HG02938 (cell line): ENCODE results near the gene AGPAT3.

Source experiments
- ATAC-seq: cut with Tn5 transposase; IDR thresholded peaks from one replicate; pipeline ENCODE4 v1.9.1; 2021; ENCODE audit warnings: mild to moderate bottlenecking, moderate library complexity; ENCODE audit not compliant: unreplicated experiment

The AGPAT3 gene

DNA sequence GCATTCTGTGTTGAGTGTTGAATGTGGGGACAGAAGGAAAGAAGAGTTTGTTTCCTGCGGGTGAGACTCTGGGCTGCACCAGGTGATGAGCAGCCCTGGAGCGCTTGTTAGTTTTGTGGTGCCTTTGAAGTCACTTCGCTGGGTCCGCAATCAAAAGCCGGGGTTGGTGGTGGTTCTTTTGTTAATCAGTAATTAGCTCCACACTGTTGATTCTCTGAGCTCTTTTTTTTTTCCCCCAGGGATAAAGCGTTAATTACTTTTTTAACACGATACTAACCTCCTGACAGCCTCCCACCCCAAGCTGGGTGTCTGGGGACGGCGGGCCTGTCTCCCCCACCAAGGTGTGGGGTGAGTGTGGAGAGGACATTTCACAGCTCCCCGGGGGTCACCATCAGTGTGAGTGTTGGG, 56.6 kb downstream of the AGPAT3 start:
- ATAC-seq: no peak

DNA sequence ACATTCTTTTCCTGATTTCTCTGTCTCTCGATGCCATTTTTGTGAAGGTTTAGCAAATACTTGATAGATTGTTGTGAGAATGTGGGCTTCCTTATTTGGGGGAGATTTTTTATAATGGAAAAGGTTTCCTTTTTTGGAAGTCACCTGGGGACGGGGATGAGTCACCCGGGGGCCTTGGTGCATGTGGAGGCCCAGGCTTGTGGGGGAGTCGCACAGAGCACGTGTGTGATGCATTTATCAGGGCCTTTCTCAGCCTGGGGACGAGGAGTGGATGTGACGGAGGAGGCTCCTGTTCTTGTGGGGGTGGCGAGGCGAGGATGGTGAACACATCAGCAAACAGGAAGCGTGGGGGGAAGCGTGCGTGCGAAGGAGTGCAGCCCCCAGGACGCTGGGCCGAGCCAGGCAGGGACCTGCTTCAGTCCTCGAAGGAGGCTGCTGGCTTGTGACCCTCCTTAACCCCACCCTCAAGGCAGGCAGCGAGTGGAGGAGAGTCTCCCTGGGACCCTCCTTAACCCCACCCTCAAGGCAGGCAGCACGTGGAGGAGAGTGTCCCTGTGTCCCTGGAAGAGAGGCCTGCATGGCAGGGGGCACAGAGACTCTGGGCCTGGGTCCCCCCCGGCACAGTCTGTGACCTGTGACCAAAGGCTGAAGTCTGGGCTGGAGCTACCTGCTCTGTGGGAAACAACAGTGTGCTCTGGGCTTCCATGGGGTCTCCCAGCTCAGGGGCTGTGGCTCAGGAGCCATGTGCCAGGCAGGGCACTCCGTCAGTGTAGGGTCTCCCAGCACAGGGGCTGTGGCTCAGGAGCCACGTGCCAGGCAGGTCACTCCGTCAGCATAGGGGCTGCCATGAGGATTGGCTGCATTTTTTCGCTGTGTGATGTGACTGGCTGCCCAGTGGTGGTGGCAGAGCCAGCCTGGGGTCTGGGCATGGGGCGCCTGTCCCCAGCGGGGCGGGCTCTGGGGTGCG, 57.2 kb downstream of the AGPAT3 start:
- ATAC-seq: no peak

DNA sequence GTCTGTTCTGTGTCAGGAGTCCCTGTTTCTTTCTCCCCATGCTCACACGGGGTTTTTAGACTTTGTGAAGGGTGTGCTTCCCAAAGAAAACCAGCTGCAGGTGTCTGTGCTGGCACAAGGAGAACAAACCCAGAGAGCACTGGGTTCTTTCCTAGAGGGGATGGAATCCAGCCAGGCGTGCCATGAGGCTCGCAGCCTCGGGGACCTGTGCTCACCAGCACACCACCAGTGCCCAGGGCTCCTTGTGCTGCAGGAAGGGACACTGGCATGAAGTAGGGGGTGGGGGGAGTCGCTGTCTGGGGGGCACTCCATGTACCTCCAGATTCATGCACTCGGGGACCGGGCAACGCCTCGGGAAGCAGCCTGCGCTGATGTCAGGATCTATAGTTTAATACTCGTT, 57.9 kb downstream of the AGPAT3 start:
- ATAC-seq: no peak

DNA sequence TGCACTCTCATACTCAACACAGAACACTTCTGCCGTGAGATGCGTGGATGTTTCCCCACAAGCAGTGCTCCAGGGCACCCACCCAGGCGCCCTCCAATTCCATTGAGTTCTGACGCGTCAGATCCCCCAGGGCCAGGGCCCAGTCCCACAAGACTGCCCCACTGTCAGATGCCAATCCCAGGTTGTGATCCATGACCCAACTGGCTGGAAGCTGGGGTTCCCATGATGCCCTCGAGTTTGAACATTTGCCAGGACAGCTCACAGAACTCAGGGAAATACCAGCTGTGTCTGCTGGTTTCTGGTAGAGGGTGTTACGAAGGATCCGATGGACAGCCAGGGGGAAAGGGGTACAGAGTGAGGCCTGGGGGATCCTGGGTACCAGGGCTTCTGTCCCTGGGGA, 58.4 kb downstream of the AGPAT3 start:
- ATAC-seq: no peak

DNA sequence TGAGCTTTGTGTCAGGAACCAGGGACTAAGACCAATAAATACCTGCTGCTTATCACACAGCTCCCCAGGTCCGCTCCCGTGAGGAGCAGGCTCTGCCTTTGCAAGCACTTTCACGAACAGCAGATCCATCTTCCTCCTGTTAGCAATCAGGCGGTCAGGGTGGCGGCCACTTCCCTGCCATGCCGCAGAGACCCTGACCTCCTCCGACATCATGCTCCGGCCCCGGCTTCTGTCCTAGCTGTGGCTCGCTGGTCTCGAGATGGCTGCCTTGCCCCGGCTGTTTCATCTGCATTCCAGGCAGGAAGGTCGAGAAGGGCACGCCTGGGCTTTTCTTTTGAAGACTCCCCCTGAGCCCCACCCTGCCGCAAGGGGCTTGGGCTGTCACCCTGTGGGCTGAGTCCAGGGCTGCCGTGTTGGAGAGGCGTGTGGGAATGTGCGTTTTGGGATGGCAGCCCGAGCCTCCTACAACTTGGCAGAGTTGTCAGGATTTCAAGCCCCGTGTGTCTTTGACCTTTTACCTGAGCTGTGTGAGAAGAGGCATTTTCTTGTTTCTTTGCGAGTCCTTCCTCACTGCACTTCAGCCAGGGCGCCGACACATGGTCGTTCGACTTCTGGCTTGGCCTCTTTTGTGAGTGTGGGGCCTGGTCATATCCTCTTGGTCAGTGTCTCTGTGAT, 59.5 kb downstream of the AGPAT3 start:
- no peak for ATAC-seq

DNA sequence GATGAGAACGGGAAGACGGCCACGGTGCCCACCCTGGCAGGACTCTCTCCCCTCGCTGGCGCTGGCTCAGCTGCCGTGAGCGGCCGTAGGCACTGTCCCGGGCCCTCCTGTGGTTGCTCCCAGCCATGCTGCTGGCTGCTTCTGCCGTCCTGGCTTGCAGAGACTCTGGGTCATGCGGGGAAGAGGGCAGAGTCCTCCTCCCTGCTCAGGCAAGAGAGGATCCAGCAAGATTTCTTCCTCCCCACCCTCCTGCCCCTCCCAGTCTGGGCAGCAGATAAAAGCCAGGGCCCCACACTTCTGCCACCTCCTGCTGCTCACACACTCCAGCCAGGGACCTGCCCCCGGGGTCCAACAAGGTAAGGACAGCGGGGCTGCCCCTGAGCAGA, 60.1 kb downstream of the AGPAT3 start:
- ATAC-seq: no peak

- ATAC-seq: no peak
Observed at GRCh38 chr21:43925609-43926008, 60.6 kb downstream of the AGPAT3 start.

- ATAC-seq: no peak
Observed at GRCh38 chr21:43926196-43926595, 61.2 kb downstream of the AGPAT3 start.

- ATAC-seq: no peak
Observed at GRCh38 chr21:43927591-43928221, 62.7 kb downstream of the AGPAT3 start.

GRCh38 chr21:43928222-43929125, 63.5 kb downstream of the AGPAT3 start:
- no peak for ATAC-seq

- no peak for ATAC-seq
Observed at GRCh38 chr21:43929217-43929971, 64.4 kb downstream of the AGPAT3 start.

DNA sequence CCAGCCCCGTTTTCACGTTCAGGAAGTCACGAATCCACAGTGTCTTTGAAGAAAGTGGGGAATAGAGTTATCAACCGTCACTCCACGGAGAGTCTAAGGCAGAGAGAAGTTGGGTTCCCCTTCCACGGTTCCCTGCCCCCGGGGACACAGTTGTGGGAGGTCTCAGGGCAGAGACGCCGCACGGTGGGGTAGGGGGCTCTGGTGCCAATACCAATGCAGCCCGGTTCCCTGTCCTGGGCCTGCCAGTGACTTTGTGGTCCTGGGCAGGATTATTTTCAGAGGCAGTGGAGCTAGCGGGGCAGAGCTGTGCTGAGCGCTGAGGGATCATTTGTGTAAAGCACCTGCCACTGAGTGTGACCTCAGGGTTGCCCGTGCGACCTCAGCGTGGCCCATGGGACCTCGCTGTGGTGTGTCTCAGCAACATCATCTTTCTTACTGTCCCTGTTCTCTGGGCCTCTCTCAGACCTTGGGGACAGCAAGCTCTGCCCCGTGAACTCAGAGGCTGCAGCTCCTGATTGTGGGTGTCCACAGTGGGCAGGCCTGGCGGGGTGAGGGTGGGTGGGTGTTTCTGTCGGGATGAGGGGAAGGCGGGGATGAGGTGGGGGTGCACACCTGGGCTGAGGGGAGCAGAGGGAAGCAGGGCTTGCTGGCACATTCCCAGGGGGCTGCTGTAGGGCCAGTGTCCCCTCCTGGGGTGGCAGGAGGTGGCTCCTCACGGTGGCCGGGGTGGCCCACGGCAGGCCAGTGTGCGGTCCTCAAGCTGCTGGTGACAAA, 65.2 kb downstream of the AGPAT3 start:
- no peak for ATAC-seq

DNA sequence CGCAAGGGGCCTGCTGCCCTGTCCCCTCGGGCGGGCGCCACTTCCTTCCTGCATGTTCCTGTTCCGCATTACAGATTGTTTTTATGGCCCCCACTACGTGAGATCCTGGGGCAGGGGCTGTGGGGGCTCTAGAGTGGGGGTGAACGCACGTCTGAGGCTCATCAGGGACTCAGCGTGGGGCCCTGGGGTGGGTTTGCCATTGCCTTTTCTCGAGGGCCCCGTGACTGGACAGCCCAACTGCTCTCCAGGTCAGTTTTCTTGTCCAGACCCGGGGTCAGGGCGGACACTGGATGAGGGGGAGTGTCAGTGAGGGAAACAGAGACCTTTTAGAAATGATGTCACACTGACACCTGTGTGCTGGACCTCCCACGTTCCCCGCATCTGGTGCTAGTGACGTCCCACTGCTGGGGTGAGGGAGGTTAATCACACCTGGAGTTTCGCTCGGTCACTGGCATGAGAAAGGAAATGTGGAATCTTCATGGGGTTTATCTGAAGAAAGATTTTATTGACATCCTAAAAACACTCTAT, 65.9 kb downstream of the AGPAT3 start:
- no peak for ATAC-seq

GRCh38 chr21:43931489-43931888, 66.5 kb downstream of the AGPAT3 start:
- ATAC-seq: no peak

- no peak for ATAC-seq
Observed at GRCh38 chr21:43932005-43932404, 67.0 kb downstream of the AGPAT3 start.

DNA sequence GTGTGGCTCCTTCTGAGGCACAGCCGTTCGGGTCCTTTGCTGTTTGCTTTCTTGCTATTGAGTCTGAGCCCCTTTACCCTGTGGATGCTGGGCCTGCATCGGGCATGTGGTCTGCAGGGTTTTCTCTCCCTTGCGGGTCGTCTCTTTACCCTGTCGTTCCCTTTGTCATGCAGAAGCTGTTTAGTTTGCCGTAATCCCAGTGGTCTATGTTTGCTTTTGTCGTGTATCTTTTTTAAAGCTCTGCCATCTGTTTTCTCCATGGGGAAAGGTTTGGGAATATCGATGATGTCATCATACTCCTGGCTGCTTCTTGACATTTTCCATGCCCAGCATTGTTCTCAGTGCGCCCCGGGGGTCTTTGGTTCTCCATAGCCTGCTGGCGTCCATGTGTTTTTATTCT, 68.2 kb downstream of the AGPAT3 start:
- no peak for ATAC-seq

- no peak for ATAC-seq
Observed at GRCh38 chr21:43933680-43934079, 68.7 kb downstream of the AGPAT3 start.

DNA sequence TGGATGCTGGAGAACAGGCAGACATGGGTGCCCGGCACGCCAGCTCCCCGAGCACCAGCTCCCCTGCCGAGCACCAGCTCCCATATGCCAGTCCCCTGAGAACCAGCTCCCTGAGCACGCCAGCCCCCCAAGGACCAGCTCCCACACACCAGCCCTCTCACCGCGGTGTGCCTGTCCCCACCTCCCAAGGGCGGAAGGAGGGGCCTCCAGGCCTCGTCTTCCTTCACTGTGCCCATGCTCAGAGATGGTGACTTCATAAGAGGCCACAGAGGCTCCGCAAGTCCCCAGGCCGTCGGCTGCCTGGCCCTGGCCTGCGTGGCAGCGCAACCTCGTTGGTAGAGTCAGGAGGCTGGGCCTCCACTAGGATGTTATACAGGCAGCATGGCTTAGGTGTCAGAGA, 69.1 kb downstream of the AGPAT3 start:
- no peak for ATAC-seq
